IMR-90 (cell line): ENCODE data around the gene KCNH4.
"Not testable (repeated sequence)": the region's sequence is repeated elsewhere in the genome, so short reads cannot be mapped to it uniquely, and the experiment has no call there.

ENCODE experiments used
- BHLHE40 ChIP-seq: fragments of 150-350 bp; IDR thresholded peaks from 2 replicates; pipeline ENCODE4 v1.6.1; 2016; ENCODE audit warnings: mild to moderate bottlenecking, low read depth, low read length
- CHD1 ChIP-seq: IDR thresholded peaks from 2 replicates; pipeline ENCODE4 v1.6.1; 2012; ENCODE audit warnings: low read depth, low read length, improper control_type of control experiment
- MAZ ChIP-seq: IDR thresholded peaks from 2 replicates; pipeline ENCODE4 v1.6.1; 2012; ENCODE audit warnings: low read depth, mild to moderate bottlenecking, low read length, improper control_type of control experiment, moderate library complexity, borderline replicate concordance
- MXI1 ChIP-seq: IDR thresholded peaks from 2 replicates; pipeline ENCODE4 v1.6.1; 2012; ENCODE audit warnings: low read depth, mild to moderate bottlenecking, low read length, moderate library complexity, borderline replicate concordance
- NFE2L2 ChIP-seq: fragments of 150-350 bp; IDR thresholded peaks from 2 replicates; pipeline ENCODE4 v1.6.1; 2016; ENCODE audit warnings: low read depth, mild to moderate bottlenecking, low read length
- POLR2A ChIP-seq: IDR thresholded peaks from 2 replicates; pipeline ENCODE4 v1.6.1; 2012; ENCODE audit warnings: mild to moderate bottlenecking, low read depth, low read length
- RAD21 ChIP-seq: IDR thresholded peaks from 2 replicates; pipeline ENCODE4 v1.6.1; 2012; ENCODE audit warnings: low read length, improper control_type of control experiment
- RCOR1 ChIP-seq: IDR thresholded peaks from 2 replicates; pipeline ENCODE4 v1.6.1; 2012; ENCODE audit warnings: mild to moderate bottlenecking, low read length, improper control_type of control experiment; ENCODE audit not compliant: insufficient replicate concordance
- SMC3 ChIP-seq: fragments of 150-350 bp; IDR thresholded peaks from 2 replicates; pipeline ENCODE4 v1.6.1; 2016; ENCODE audit warnings: low read depth, mild to moderate bottlenecking, antibody characterized with exemption, low read length, moderate library complexity
- TF ChIP-seq, protein P1 (sequence below): conservative IDR thresholded peaks from 2 replicates; pipeline ENCODE4 v1.5.1; 2012; ENCODE audit warnings: mild to moderate bottlenecking, low read depth, low read length, improper control_type of control experiment

DNA sequence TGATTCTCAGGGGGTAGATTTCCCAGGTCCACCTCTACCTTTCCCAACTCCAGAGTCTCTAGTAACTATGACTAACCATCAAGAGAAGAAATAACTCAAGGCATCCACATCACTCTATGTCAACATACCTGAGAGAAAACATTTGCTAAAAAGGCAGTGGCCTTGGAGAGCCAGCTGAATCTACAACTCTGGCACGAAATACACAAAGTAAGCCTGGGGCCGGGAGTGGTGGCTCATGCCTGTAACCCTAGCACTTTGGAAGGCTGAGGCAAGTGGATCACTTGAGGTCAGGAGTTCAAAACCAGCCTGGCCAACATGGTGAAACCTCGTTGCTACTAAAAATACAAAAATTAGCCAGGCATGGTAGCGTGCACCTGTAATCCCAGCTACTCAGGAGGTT is 37.8 kb downstream of the KCNH4 start:
- not testable (repeated sequence) for TF ChIP-seq MXI1, POLR2A, CHD1, BHLHE40, RAD21, SMC3, NFE2L2, RCOR1, MAZ
- TF ChIP-seq, protein P1, sequence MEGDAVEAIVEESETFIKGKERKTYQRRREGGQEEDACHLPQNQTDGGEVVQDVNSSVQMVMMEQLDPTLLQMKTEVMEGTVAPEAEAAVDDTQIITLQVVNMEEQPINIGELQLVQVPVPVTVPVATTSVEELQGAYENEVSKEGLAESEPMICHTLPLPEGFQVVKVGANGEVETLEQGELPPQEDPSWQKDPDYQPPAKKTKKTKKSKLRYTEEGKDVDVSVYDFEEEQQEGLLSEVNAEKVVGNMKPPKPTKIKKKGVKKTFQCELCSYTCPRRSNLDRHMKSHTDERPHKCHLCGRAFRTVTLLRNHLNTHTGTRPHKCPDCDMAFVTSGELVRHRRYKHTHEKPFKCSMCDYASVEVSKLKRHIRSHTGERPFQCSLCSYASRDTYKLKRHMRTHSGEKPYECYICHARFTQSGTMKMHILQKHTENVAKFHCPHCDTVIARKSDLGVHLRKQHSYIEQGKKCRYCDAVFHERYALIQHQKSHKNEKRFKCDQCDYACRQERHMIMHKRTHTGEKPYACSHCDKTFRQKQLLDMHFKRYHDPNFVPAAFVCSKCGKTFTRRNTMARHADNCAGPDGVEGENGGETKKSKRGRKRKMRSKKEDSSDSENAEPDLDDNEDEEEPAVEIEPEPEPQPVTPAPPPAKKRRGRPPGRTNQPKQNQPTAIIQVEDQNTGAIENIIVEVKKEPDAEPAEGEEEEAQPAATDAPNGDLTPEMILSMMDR: not testable (repeated sequence)
